ENCODE data around the gene TSSK6.

DNA sequence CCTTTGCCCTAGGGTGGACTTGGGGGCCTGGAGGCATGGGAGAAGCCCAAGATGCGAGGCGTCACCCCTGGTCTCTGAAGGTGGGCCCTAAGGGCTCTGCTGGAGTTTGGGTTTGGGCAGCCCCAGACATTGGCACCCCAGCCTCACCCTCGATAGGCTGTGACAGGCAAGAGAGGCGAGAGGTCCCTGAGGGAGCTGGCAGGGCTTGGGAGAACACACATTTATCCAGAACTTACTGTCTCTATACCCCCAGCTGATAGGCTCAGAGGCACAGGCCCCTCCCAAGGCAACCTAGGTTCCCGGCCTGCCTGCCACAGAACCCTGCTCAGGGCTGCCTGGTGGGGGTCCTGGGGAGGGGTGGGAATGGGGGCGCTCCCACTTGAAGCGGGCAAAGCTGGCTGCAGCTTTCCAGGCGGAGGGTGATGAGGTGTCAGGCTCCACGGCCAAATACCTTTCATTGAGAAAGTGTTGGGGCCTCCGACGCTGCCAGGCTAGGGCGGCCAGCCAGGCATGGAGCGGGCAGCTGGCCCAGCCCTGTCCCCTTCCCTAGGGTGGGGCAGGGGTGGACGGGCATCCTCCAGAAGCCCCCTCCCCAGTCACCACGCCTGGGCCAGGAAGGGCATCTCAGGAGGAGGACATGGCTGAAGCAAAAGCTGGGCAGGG, 32.5 kb upstream of the TSSK6 start:
- TF ChIP-seq CTCF (optimal IDR thresholded peaks at IDR 0.05 in 1 of 3, IDR thresholded peaks at IDR 0.05 in 1 of 3, conservative IDR thresholded peaks at IDR 0.05 in 1 of 3; ENCODE audit: extremely low read depth in 1 of 3, insufficient read depth in 2 of 3, low read length in 3 of 3), result no peak
- TF ChIP-seq EZH2 (IDR thresholded peaks at IDR 0.05; ENCODE audit: low read length), result no peak
